Activated T-helper 17 cell treated with anti-CD3 and anti-CD28 coated beads, Interleukin-2, amount 50 U/mL, for 72 hours (primary cell): Measurements from ENCODE around the gene C2orf74. TPM values are rescaled to one million over a fixed set of nuclear protein-coding genes. Genes with fewer than 3 reads are reported as not detected.
"Not testable (repeated sequence)": the region's sequence is repeated elsewhere in the genome, so short reads cannot be mapped to it uniquely, and the experiment has no call there.

Source experiments
- ATAC-seq: fragments of 150-1000 bp; cut with Tn5 transposase; replicated peaks from 2 replicates; pipeline ENCODE4 v1.10.0; 2021; ENCODE audit warnings: mild to moderate bottlenecking, moderate library complexity
- H3K27ac Mint-ChIP-seq: one replicate; pipeline ENCODE4 v1.8.0; 2022; ENCODE audit warnings: mixed read lengths
- H3K27me3 Mint-ChIP-seq: one replicate; pipeline ENCODE4 v1.8.0; 2022; ENCODE audit warnings: mixed read lengths
- H3K36me3 Mint-ChIP-seq: one replicate; pipeline ENCODE4 v1.8.0; 2022; ENCODE audit warnings: low read depth, mild to moderate bottlenecking, mixed read lengths
- H3K4me1 Mint-ChIP-seq: one replicate; pipeline ENCODE4 v1.8.0; 2022; ENCODE audit warnings: mixed read lengths
- H3K4me3 Mint-ChIP-seq: one replicate; pipeline ENCODE4 v1.8.0; 2022; ENCODE audit warnings: mild to moderate bottlenecking, mixed read lengths
- H3K9me3 Mint-ChIP-seq: one replicate; pipeline ENCODE4 v1.8.0; 2022; ENCODE audit warnings: mixed read lengths
- total RNA-seq, 2 donors: library from RNA; stranded (reverse); gene quantifications; one replicate each; pipeline ENCODE4 v1.2.3, GENCODE V29; 2022

C2orf74 gene
- total RNA-seq, result 10 to 100 TPM; 10.5 to 11.8 TPM

DNA sequence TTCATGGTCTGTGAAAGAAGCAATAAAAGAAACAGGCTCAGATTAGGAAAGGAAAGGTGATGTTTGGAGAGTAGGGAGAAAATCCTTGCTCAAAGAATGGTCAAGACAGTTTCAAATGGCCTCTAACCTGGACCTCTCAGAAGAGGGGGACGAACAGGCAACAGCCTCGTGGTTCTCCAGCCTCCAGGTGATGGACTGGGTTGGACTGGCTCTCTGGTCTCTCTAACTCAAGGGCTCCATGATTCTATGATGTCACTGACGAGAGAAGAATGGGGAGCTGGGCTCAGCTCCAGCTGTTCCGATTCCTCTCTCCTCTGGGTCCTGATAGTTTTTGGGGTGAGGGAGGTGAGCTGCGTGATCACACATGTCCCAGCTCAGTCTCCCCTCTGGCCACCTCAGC is at the start of gene C2orf74:
Gene C2orf74, plus strand, starts transcription at position 301 of the 400 bp plus-strand sequence. CDS start 327 bp downstream, outside the sequence.
- no peaks in the 10 kb centered on the region for H3K4me1 Mint-ChIP-seq
- no peak within 1 kb of the TSS for H3K27ac Mint-ChIP-seq
- H3K27me3 Mint-ChIP-seq, result no peaks in the 10 kb centered on the region
- H3K9me3 Mint-ChIP-seq, result peaks cover 6% of the 10 kb centered on the region
- no peak for ATAC-seq
- peaks cover 55% of the 10 kb centered on the region for H3K36me3 Mint-ChIP-seq
- H3K4me3 Mint-ChIP-seq, result no peak within 1 kb of the TSS

DNA sequence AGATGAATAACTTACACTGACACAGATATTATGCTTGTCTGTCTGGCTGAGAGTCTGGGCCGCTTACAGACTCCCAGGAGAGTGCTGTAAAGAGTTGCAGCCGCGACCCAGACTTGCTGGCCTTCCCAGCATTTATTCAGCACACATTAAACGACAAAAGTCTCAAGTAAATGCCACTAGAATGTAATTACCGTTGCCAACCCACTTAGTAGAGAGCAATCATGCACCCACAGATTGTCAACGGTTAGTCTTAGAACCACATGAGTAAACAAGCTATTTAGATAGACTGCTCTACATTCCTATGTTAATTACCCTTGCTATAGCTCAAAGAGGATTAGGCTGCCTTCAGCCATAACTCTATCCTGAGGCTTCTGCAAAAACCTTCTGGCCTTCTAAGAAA is 47.8 kb upstream of the C2orf74 start:
- Mint-ChIP-seq H3K9me3 (no peaks in the 10 kb centered on the region), H3K4me1 (no peaks in the 10 kb centered on the region), H3K4me3 (no peak overlapping the region), H3K27ac (no peak overlapping the region), H3K27me3 (no peaks in the 10 kb centered on the region), H3K36me3 (no peaks in the 10 kb centered on the region)
- no peak for ATAC-seq

DNA sequence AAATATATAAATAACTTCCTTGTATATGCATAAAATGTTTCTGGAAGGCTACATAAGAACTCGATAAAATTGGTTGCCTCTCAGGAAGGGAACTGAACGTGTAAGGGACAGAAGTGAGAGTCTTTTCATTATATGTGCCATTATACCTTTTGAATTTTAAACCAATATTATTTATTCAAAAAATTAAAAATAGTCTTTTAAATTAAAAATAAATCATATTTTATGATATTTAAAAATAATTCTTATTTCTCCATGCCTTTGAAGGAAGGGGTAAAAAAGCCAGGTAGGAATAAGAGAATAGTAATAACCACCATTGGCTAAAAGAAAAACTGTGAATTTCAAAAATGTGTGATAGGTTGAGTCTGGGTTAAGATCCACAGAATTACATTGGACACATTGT is 45.7 kb upstream of the C2orf74 start:
- no peak overlapping the region for H3K27ac Mint-ChIP-seq
- H3K27me3 Mint-ChIP-seq, result no peaks in the 10 kb centered on the region
- no peaks in the 10 kb centered on the region for H3K9me3 Mint-ChIP-seq
- ATAC-seq, result no peak
- H3K36me3 Mint-ChIP-seq, result no peaks in the 10 kb centered on the region
- H3K4me3 Mint-ChIP-seq, result no peak overlapping the region
- H3K4me1 Mint-ChIP-seq, result no peaks in the 10 kb centered on the region

DNA sequence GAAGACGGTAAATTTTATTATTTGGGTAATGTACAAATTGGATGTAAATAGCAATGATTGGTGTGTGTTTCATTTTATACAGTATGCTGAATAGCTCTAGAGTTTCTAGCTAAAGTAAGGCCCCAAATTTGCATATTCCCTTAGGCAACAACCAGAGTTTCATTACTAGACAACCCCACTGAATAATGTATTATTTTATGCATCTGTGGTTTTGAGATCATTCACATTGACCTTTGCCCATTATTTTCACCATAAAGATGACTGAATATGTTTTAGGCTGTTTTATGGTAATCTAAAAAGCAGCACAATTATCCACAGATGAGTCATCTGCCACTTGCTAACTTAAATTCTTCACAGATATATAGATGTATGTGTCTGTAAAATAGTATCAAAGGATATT is 44.5 kb upstream of the C2orf74 start:
- H3K36me3 Mint-ChIP-seq, result no peaks in the 10 kb centered on the region
- no peaks in the 10 kb centered on the region for H3K4me1 Mint-ChIP-seq
- peak; percentile 72 for ATAC-seq
- no peak overlapping the region for H3K4me3 Mint-ChIP-seq
- no peak overlapping the region for H3K27ac Mint-ChIP-seq
- no peaks in the 10 kb centered on the region for H3K27me3 Mint-ChIP-seq
- H3K9me3 Mint-ChIP-seq, result no peaks in the 10 kb centered on the region

DNA sequence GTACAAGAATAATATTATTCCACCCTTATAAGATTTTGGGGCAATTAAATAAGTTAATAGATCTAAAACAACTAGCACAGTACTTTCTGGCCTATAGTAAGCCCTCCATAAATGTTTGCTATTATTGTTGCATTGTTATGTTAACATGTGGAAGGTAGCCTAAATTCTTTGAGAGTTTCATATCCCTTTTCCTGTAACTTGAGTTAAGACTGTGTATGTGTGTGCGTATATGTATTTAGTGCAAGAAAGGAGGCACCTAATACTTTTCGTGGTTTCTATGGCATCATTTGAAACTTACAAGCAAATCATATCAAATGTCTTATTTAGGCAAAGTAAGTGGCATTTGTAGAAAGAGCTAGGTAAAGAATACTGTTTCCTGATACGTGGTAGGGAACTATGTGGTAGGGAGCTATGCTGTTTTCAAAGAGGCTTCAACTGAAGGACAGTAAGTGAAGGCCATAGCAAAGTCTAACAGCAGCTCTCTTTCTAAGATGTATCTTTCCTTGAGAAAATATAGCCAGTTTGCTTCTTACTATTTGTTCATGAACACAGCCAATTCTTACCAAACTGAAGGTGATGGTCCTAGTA is 36.8 kb upstream of the C2orf74 start:
- Mint-ChIP-seq H3K27ac (no peak overlapping the region), H3K4me1 (no peaks in the 10 kb centered on the region), H3K27me3 (no peaks in the 10 kb centered on the region), H3K36me3 (no peaks in the 10 kb centered on the region), H3K9me3 (no peaks in the 10 kb centered on the region), H3K4me3 (no peak overlapping the region)
- ATAC-seq, result no peak

DNA sequence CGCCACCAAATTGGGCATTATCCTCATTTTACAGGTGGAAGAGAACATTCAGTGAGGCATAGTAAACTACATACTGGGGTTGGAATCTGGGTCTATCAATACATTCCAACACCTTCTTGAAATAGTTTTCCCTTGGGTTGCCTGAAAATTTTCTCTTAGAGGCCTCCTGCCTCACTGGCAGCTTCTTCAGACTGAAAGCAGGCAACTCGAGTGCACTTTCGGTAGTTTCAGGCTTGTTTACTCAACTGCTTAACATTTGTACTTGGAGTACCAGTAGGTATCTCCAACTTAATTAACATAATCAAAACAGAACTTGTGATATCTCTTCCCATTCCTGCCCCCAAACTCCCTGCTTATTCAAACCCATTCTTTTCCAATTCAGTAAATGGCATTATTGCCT is 36.2 kb upstream of the C2orf74 start:
- Mint-ChIP-seq H3K4me3 (no peak overlapping the region), H3K4me1 (no peaks in the 10 kb centered on the region), H3K9me3 (no peaks in the 10 kb centered on the region), H3K27me3 (no peaks in the 10 kb centered on the region), H3K27ac (no peak overlapping the region), H3K36me3 (no peaks in the 10 kb centered on the region)
- ATAC-seq, result no peak

DNA sequence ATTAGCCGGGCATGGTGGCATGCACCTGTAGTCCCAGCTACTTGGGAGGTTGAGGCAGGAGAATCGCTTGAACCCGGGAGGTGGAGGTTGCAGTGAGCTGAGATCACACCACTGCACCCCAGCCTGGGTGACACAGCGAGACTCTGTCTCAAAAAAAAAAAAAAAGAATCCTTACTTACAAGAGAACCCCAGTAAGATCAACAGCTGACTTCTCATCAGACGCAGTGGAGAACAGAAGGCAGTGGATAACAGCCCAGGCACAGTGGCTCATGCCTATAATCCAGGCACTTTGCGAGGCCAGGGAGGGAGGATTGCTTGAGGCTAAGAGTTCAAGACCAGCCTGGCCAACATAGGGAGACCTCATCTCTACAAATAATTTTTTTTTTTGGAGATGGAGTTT is 33.9 kb upstream of the C2orf74 start:
- ATAC-seq, H3K9me3 Mint-ChIP-seq, H3K4me1 Mint-ChIP-seq, H3K27ac Mint-ChIP-seq, H3K27me3 Mint-ChIP-seq, H3K36me3 Mint-ChIP-seq, H3K4me3 Mint-ChIP-seq: not testable (repeated sequence)

DNA sequence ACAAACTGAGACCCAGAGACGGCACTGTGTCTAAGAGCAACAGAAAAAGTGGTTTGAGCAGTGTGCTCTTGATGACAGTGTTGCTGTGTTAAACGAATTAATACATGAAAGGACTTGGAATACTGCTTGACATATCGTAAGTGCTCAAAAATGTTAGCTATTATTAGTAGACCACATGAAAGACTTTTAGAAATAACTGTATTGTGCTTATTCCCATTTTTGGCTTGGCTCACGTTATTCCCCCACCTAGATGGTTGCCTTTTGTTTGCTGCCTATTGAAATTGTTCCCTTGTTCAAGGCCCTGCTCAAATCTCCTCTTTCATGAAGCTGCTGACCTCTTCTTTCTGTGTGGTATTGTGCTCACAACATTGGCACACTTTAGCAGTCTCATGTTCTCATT is 27.8 kb upstream of the C2orf74 start:
- Mint-ChIP-seq H3K4me3 (no peak overlapping the region), H3K36me3 (no peaks in the 10 kb centered on the region), H3K9me3 (no peaks in the 10 kb centered on the region), H3K27me3 (no peaks in the 10 kb centered on the region), H3K4me1 (no peaks in the 10 kb centered on the region), H3K27ac (no peak overlapping the region)
- ATAC-seq, result no peak

DNA sequence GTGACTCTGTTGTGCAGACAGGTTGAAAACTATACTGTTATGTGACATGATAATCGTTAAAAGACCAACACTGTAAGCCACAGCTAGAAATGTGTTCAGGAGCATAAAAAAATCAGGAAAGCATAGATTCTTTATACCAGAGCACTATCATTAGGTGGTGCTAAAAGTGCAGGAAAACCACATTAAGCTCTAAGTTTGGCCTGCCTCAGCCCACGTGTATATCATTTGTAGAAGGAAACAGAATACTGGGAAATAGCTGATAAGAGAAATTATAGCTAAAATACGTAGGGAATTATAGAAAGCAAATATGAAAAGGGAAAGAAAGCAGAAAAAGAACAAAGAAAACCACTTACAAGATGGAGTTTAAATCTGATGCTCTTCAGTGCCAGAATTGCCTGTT is 26.5 kb upstream of the C2orf74 start:
- H3K4me1 Mint-ChIP-seq, result no peaks in the 10 kb centered on the region
- H3K27ac Mint-ChIP-seq, result peak overlapping the region; percentile 17

DNA sequence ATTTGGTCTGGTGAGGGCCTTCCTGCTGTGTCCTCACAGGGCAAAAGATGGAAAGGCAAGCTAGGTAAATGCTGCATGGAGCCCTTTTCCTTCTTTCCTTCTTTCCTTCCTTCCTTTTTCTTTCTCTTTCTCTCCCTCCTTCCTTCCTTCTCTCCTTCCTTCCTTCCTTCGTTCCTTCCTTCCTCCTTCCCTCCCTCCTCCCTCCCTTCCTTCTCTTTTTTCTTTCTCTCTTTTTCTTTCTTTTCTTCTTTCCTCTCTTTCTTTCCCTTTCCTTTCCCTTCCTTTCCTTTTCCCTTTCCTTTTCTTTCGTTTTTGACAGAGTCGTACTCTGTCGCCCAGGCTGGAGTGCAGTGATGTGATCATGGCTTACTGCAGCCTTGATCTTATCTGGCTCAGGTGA is 23.1 kb upstream of the C2orf74 start:
- Mint-ChIP-seq H3K9me3 (no peaks in the 10 kb centered on the region), H3K4me1 (no peaks in the 10 kb centered on the region), H3K4me3 (no peak overlapping the region), H3K27ac (no peak overlapping the region), H3K36me3 (no peaks in the 10 kb centered on the region), H3K27me3 (no peaks in the 10 kb centered on the region)
- ATAC-seq, result no peak

More for the DNA sequence above, 26.5 kb upstream of the C2orf74 start:
- Mint-ChIP-seq H3K9me3 (no peaks in the 10 kb centered on the region), H3K4me3 (no peak overlapping the region), H3K36me3 (no peaks in the 10 kb centered on the region), H3K27me3 (no peaks in the 10 kb centered on the region)
- ATAC-seq, result no peak

DNA sequence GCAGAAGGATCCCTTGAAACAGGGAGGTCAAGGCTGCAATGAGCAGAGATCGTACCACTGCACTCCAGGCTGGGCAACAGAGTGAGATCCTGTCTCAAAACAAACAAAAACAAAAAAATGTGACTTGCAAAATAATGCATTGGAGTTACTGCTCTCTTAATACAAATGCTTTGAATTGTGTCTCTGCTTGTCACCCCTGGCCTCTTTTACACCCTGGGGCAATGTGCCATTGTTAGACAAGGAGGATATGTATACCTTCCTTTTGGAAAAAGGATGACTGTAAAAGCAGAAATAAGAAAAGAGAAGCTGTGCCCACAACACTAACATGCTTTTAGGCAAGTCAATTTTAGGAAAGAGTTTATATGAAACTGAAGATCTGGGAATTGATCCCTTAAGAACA is 20.8 kb upstream of the C2orf74 start:
- peaks cover 5% of the 10 kb centered on the region for H3K4me1 Mint-ChIP-seq
- no peaks in the 10 kb centered on the region for H3K27me3 Mint-ChIP-seq
- ATAC-seq, result no peak
- no peak overlapping the region for H3K27ac Mint-ChIP-seq
- H3K36me3 Mint-ChIP-seq, result peaks cover 7% of the 10 kb centered on the region
- no peak overlapping the region for H3K4me3 Mint-ChIP-seq
- H3K9me3 Mint-ChIP-seq, result no peaks in the 10 kb centered on the region

DNA sequence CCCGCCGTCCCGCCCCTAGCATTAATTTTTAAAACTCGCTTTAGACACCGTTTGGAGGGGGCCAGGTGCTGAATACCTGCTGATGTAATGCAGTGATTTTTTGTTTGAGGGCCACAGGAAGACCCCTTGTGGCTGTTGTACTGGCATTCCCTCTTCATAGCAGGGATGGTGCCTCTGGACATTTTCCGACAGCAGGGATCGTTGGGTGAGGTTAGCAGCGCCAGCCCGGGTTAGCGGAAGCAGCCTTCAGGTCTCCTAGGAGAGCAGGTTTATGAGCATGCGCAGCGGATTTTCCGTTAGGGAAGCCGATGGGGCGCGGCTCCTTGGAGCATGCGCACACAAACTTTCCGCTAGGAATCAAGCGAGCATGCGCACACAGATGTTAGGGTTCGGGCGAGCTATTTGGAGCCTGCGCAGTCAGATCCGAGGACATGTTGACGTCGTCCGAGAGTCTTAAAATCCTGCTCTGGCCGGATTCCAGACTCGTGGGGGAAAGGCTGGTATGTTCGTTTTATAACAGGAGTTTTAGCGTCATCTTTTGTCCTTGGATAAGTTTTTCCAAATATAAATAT is 17.2 kb upstream of the C2orf74 start:
- peak; percentile 96 for ATAC-seq
- Mint-ChIP-seq H3K4me3 (peak overlapping the region; percentile 94), H3K36me3 (peaks cover 17% of the 10 kb centered on the region), H3K9me3 (no peaks in the 10 kb centered on the region), H3K4me1 (peaks cover 5% of the 10 kb centered on the region), H3K27ac (peak overlapping the region; percentile 95), H3K27me3 (no peaks in the 10 kb centered on the region)

DNA sequence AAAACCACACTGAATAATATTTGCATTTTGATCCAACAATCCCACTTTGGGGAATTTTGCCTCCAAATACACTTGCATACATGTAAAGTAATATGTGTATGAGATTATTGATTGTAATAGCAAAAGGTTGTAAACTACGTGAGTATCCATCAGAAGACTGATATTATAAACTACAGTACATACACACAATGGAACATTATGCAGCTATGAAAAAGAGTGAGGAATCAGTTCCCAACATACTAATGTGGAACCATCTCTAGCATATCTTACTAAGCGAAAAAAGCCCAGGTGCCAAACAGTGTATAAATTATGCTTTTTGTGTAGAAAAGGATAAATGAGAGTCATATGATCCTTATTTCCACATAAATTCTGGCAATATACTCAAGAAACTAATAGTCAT is 16.0 kb upstream of the C2orf74 start:
- no peak for ATAC-seq
- Mint-ChIP-seq H3K27me3 (no peaks in the 10 kb centered on the region), H3K36me3 (peaks cover 17% of the 10 kb centered on the region), H3K4me1 (peaks cover 5% of the 10 kb centered on the region), H3K27ac (no peak overlapping the region), H3K9me3 (no peaks in the 10 kb centered on the region), H3K4me3 (peak overlapping the region; percentile 94)

DNA sequence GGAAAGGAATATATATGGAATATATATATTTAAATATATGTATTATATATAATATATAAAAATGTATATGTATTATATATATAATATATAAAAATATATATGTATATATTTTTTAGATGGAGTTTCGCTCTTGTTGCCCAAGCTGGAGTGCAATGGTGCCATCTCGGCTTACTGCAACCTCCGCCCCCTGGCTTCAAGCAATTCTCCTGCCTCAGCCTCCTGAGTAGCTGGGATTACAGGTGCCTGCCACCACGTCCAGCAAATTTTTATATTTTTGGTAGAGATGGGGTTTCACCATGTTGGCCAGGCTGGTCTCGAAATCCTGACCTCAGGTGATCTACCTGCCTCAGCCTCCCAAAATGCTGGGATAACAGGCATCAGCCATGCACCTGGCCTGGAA is 13.9 kb upstream of the C2orf74 start:
- H3K4me3 Mint-ChIP-seq, H3K27me3 Mint-ChIP-seq, ATAC-seq, H3K9me3 Mint-ChIP-seq, H3K27ac Mint-ChIP-seq, H3K4me1 Mint-ChIP-seq: not testable (repeated sequence)
- peaks cover 17% of the 10 kb centered on the region for H3K36me3 Mint-ChIP-seq

DNA sequence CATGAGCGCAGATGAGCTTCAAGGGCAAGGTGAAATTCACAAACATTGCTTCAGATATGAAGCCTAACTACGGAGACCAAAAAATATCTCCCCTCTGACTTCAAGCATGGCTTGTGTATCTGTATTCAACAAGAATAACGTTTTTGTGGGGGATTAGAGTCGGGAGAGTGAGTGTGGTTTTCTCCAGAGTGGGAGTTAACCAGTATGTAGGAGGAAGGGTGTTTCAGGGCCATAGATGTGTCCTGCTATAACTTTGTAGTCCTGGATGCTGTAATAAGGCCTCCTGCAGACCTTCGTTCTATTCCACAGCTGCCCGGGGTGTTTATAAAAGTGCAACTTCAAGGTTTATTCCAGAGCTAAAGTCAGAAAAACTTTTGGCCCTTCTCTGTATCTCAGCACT is 12.9 kb upstream of the C2orf74 start:
- Mint-ChIP-seq H3K27ac (no peak overlapping the region), H3K27me3 (no peaks in the 10 kb centered on the region), H3K36me3 (peaks cover 17% of the 10 kb centered on the region), H3K4me1 (peaks cover 5% of the 10 kb centered on the region), H3K4me3 (no peak overlapping the region), H3K9me3 (no peaks in the 10 kb centered on the region)
- no peak for ATAC-seq

DNA sequence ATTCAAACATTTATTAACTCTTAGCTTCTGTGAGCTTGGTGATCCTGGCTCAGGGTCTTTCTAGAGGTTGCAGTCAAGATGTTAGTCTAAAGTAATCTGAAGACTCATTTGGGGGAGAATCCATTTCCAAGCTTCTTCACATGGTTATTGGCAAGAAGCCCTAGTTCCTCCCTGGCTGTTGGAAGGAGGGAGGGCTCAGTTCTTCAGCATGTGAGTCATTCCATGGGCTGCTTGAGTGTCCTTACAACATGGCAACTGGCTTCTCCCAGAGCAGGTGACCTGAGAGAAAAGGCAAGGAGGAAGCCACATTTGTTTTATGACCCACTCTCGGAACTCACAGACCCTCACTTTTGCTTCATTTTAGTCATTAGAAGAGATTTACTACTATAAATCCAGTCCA is 10.6 kb upstream of the C2orf74 start:
- Mint-ChIP-seq H3K9me3 (no peaks in the 10 kb centered on the region), H3K27me3 (no peaks in the 10 kb centered on the region), H3K36me3 (peaks cover 11% of the 10 kb centered on the region), H3K4me3 (no peak overlapping the region), H3K27ac (no peak overlapping the region), H3K4me1 (no peaks in the 10 kb centered on the region)
- no peak for ATAC-seq
